Natural killer cell (primary cell): ENCODE measurements around the gene RANGRF. TPM values are rescaled to one million over a fixed set of nuclear protein-coding genes. Genes with fewer than 3 reads are reported as not detected.

ENCODE experiments used
- ATAC-seq, 3 donors: fragments of 150-1000 bp in 2 of 3; fragments of 200-7000 bp in 1 of 3; cut with Tn5 transposase; 1 replicate in 1 of 3; 2 replicates in 2 of 3; pipeline ENCODE4 v1.10.0; 2021; ENCODE audit warnings: mild to moderate bottlenecking in 2 of 3, moderate library complexity in 2 of 3
- DNase-seq, 2 donors: peaks; one replicate each; pipeline versions ENCODE4 v3.0.0 to v3.0.0-alpha.2; 2013 to 2021; ENCODE audit warnings: mixed read lengths in 1 of 2
- H3K27ac ChIP-seq: one replicate; pipeline ENCODE4 v1.5.1; 2013; ENCODE audit warnings: mild to moderate bottlenecking, low read length
- H3K27me3 ChIP-seq: one replicate; pipeline ENCODE4 v1.6.1; 2013; ENCODE audit warnings: low read length; ENCODE audit not compliant: control insufficient read depth, insufficient read depth
- H3K36me3 ChIP-seq: one replicate; pipeline ENCODE4 v1.6.1; 2013; ENCODE audit warnings: low read length; ENCODE audit not compliant: control insufficient read depth, insufficient read depth
- H3K4me1 ChIP-seq: one replicate; pipeline ENCODE4 v1.6.1; 2013; ENCODE audit warnings: low read length; ENCODE audit not compliant: control insufficient read depth, insufficient read depth
- H3K4me3 ChIP-seq: one replicate; pipeline ENCODE4 v1.5.1; 2013; ENCODE audit warnings: low read length
- H3K9me3 ChIP-seq: one replicate; pipeline ENCODE4 v1.6.1; 2013; ENCODE audit warnings: low read length; ENCODE audit not compliant: control insufficient read depth, insufficient read depth
- H3K27ac Mint-ChIP-seq, 2 donors: one replicate each; pipeline ENCODE4 v1.8.0; 2022; ENCODE audit warnings: mild to moderate bottlenecking in 2 of 2, mixed read lengths in 2 of 2, moderate library complexity in 1 of 2
- H3K27me3 Mint-ChIP-seq, 2 donors: one replicate each; pipeline ENCODE4 v1.8.0; 2022; ENCODE audit warnings: low read depth in 2 of 2, mixed read lengths in 2 of 2
- H3K36me3 Mint-ChIP-seq: one replicate; pipeline ENCODE4 v1.8.0; 2022; ENCODE audit warnings: mixed read lengths
- H3K4me1 Mint-ChIP-seq, 2 donors: one replicate each; pipeline ENCODE4 v1.8.0; 2022; ENCODE audit warnings: mixed read lengths in 2 of 2
- H3K4me3 Mint-ChIP-seq: one replicate; pipeline ENCODE4 v1.8.0; 2022; ENCODE audit warnings: mild to moderate bottlenecking, moderate library complexity, mixed read lengths
- H3K9me3 Mint-ChIP-seq, 2 donors: one replicate each; pipeline ENCODE4 v1.8.0; 2022; ENCODE audit warnings: mixed read lengths in 2 of 2
- WGBS: methylation state at CpG from one replicate; pipeline ENCODE4 v1.1.7; 2013; ENCODE audit warnings: missing lambda C conversion rate; ENCODE audit not compliant: insufficient coverage; 5-methylcytosine and 5-hydroxymethylcytosine counted together
- intact Hi-C: fragments of 100-400 bp; cut with micrococcal nuclease; formaldehyde crosslinking; loops from one replicate; pipeline ENCODE4 v1.14.2; 2022
- total RNA-seq, 4 donors: library from RNA; stranded (reverse); fragments of 120-200 nt in 1 of 4; gene quantifications; one replicate each; pipeline versions ENCODE4 v1.2.3 to v1.2.4, GENCODE V29; 2013 to 2022
- TF ChIP-seq, protein P1 (sequence below): fragments of 200-600 bp; IDR thresholded peaks from one replicate; pipeline ENCODE4 v1.8.0; 2022; ENCODE audit warnings: antibody characterized with exemption

The RANGRF gene
- total RNA-seq, 3 donors from 2014 or later (not counting 1 experiment from before 2014, with no cell fraction given): 34.4 to 51.5 (median 44.6) TPM

DNA sequence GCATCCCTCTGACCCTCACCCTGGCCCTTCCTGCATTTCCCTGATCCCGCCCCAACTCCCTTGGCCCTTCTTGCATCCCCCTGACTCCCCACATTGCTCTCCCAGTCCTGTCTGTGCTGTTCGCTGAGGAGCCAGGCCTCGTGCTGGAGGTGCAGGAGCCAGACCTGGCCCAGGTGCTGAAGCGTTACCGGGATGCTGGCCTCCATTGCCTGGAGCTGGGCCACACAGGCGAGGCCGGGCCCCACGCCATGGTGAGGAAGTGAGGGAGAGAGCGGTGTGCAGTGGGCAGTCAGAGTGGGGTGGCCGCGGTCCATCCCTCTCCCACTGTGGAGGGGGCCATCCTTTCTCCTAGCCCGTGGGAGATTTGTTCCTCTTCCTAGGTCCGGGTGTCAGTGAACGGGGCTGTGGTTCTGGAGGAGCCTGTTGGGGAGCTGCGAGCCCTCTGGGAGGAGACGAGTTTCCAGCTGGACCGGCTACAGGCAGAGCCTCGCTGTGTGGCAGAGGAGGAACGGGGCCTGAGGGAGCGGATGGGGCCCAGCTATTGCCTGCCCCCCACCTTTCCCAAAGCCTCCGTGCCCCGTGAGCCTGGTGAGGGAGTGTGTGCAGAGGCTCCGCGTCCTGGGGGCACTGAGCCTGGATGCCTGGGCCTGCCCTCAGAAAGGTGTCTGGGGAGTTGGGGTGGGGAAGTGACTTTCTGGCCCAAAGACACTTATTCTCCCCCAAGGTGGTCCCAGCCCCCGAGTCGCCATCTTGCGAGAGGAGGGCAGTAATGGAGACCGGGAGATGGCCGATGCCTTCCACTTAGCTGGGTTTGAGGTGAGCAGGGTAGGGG, 21.6 kb upstream of the RANGRF start:
- peaks cover 38% of the 10 kb centered on the region for H3K36me3 ChIP-seq
- no peak overlapping the region for H3K27ac ChIP-seq
- Mint-ChIP-seq H3K27ac (no peak overlapping the region), H3K36me3 (no peaks in the 10 kb centered on the region), H3K27me3 (no peaks in the 10 kb centered on the region), H3K4me1 (no peaks in the 10 kb centered on the region), H3K9me3 (no peaks in the 10 kb centered on the region), H3K4me3 (no peak overlapping the region)
- 99% methylated on average over 22 of the region's 29 CpGs for WGBS
- TF ChIP-seq, protein P1, sequence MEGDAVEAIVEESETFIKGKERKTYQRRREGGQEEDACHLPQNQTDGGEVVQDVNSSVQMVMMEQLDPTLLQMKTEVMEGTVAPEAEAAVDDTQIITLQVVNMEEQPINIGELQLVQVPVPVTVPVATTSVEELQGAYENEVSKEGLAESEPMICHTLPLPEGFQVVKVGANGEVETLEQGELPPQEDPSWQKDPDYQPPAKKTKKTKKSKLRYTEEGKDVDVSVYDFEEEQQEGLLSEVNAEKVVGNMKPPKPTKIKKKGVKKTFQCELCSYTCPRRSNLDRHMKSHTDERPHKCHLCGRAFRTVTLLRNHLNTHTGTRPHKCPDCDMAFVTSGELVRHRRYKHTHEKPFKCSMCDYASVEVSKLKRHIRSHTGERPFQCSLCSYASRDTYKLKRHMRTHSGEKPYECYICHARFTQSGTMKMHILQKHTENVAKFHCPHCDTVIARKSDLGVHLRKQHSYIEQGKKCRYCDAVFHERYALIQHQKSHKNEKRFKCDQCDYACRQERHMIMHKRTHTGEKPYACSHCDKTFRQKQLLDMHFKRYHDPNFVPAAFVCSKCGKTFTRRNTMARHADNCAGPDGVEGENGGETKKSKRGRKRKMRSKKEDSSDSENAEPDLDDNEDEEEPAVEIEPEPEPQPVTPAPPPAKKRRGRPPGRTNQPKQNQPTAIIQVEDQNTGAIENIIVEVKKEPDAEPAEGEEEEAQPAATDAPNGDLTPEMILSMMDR: no peak
- H3K4me1 ChIP-seq: no peaks in the 10 kb centered on the region
- no peak for DNase-seq
- no peak for ATAC-seq
- no peaks in the 10 kb centered on the region for H3K9me3 ChIP-seq
- no peak overlapping the region for H3K4me3 ChIP-seq
- H3K27me3 ChIP-seq: no peaks in the 10 kb centered on the region
- intact Hi-C loops: no loop called here

DNA sequence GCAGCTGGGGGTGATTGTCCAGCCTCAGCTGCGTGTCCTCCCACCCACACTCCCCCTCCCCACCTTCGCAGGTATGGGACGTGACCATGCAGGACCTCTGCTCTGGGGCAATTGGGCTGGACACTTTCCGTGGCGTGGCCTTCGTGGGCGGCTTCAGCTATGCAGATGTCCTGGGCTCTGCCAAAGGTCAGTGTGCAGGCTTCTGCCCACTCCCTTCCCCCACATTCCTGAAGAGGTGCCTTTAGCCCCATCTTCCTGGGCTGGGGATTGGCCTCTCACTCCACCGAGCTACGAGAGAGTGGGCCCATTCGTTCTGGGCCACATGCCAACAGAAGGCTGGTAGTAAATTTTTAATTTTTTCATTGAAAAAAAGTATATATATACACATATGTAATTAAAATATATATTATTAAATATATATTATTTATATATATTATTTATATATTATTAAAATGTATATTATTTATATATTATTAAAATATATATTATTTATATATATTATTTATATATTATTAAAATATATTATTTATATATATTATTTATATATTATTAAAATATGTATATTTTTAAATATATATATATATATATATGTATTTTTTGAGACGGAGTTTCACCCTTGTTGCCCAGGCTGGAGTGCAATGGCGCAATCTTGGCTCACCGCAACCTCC, 20.9 kb upstream of the RANGRF start:
- no peaks in the 10 kb centered on the region for H3K9me3 Mint-ChIP-seq
- TF ChIP-seq, protein P1: no peak
- DNase-seq (no peak), ATAC-seq (no peak)
- Histone ChIP-seq H3K27me3 (no peaks in the 10 kb centered on the region), H3K9me3 (no peaks in the 10 kb centered on the region), H3K4me1 (no peaks in the 10 kb centered on the region), H3K36me3 (peaks cover 38% of the 10 kb centered on the region), H3K4me3 (no peak overlapping the region), H3K27ac (no peak overlapping the region)
- intact Hi-C loops: no loop called here
- WGBS: 97% methylated on average over 10 of the region's 13 CpGs
- H3K4me1 Mint-ChIP-seq: no peaks in the 10 kb centered on the region
- no peaks in the 10 kb centered on the region for H3K36me3 Mint-ChIP-seq
- no peak overlapping the region for H3K27ac Mint-ChIP-seq
- no peaks in the 10 kb centered on the region for H3K27me3 Mint-ChIP-seq
- no peak overlapping the region for H3K4me3 Mint-ChIP-seq

DNA sequence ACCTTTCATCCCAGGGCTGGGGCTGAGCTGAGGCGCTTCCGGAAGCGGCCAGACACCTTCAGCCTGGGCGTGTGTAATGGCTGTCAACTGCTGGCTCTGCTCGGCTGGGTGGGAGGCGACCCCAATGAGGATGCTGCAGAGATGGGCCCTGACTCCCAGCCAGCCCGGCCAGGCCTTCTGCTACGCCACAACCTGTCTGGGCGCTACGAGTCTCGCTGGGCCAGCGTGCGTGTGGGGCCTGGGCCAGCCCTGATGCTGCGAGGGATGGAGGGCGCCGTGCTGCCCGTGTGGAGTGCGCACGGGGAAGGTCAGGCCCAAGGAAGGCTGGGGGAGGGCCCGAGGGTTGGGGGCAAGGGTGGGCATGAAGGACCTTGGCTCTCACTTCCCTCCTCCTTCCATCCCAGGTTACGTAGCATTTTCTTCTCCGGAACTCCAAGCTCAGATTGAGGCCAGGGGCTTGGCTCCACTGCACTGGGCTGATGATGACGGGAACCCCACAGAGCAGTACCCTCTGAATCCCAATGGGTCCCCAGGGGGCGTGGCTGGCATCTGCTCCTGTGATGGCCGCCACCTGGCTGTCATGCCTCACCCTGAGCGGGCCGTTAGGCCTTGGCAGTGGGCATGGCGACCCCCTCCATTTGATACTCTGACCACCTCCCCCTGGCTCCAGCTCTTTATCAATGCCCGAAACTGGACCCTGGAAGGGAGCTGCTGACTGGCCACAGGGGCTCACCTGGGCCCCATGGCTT, 19.7 kb upstream of the RANGRF start:
- ATAC-seq (no peak), DNase-seq (no peak)
- no peaks in the 10 kb centered on the region for H3K36me3 Mint-ChIP-seq
- no peaks in the 10 kb centered on the region for H3K4me1 Mint-ChIP-seq
- WGBS: 95% methylated on average over 29 of the region's 29 CpGs
- TF ChIP-seq, protein P1: no peak
- H3K27me3 Mint-ChIP-seq: no peaks in the 10 kb centered on the region
- Histone ChIP-seq H3K9me3 (no peaks in the 10 kb centered on the region), H3K36me3 (peaks cover 30% of the 10 kb centered on the region), H3K4me3 (no peak overlapping the region), H3K27me3 (no peaks in the 10 kb centered on the region), H3K4me1 (no peaks in the 10 kb centered on the region), H3K27ac (no peak overlapping the region)
- H3K27ac Mint-ChIP-seq: no peak overlapping the region
- no peak overlapping the region for H3K4me3 Mint-ChIP-seq
- no peaks in the 10 kb centered on the region for H3K9me3 Mint-ChIP-seq
- intact Hi-C loops: no loop called here
